Neuronal stem cell (in vitro differentiated cells): ENCODE data around the gene GPC1.

Experiments used
- DNase-seq: peaks from one replicate; pipeline ENCODE4 v3.0.0-alpha.2; 2013; ENCODE audit warnings: low spot score
- H2AFZ ChIP-seq: one replicate; pipeline ENCODE4 v1.6.1; 2013; ENCODE audit warnings: mild to moderate bottlenecking, low read length, inconsistent platforms
- H2AK5ac ChIP-seq: 2 replicates; pipeline ENCODE4 v1.6.1; 2013; ENCODE audit warnings: low read depth, mild to moderate bottlenecking, inconsistent platforms, low read length, moderate library complexity, mixed read lengths
- H2BK120ac ChIP-seq: 2 replicates; pipeline ENCODE4 v1.6.1; 2013; ENCODE audit warnings: low read depth, mild to moderate bottlenecking, inconsistent platforms, low read length, moderate library complexity, mixed read lengths
- H2BK12ac ChIP-seq: one replicate; pipeline ENCODE4 v1.6.1; 2013; ENCODE audit warnings: low read length, inconsistent platforms
- H2BK15ac ChIP-seq: 2 replicates; pipeline ENCODE4 v1.6.1; 2013; ENCODE audit warnings: mild to moderate bottlenecking, low read length, inconsistent platforms, mixed read lengths
- H2BK5ac ChIP-seq: one replicate; pipeline ENCODE4 v1.6.1; 2013; ENCODE audit warnings: inconsistent platforms, mild to moderate bottlenecking, low read length, moderate library complexity
- H3K14ac ChIP-seq: one replicate; pipeline ENCODE4 v1.6.1; 2013; ENCODE audit warnings: low read length, inconsistent platforms
- H3K18ac ChIP-seq: 2 replicates; pipeline ENCODE4 v1.6.1; 2013; ENCODE audit warnings: low read length, inconsistent platforms
- H3K23ac ChIP-seq: 2 replicates; pipeline ENCODE4 v1.6.1; 2013; ENCODE audit warnings: low read depth, mild to moderate bottlenecking, mixed read lengths, low read length, inconsistent platforms; ENCODE audit not compliant: poor library complexity
- H3K27ac ChIP-seq: replicated peaks from 3 replicates; pipeline ENCODE4 v1.5.1; 2013; ENCODE audit warnings: low read length, inconsistent platforms
- H3K27me3 ChIP-seq, 3 experiments: 2 replicates each; pipeline ENCODE4 v1.6.1; 2013; ENCODE audit warnings: low read length in 3 of 3, mild to moderate bottlenecking in 2 of 3, inconsistent platforms in 1 of 3, low read depth in 1 of 3, mixed read lengths in 1 of 3, moderate library complexity in 1 of 3; ENCODE audit not compliant: control insufficient read depth in 3 of 3, insufficient read depth in 3 of 3
- H3K36me3 ChIP-seq, 2 donors: replicated peaks in 1 of 2; 2 replicates each; pipeline ENCODE4 v1.6.1; 2013; ENCODE audit warnings: low read length in 2 of 2; ENCODE audit not compliant: control insufficient read depth in 2 of 2, insufficient read depth in 2 of 2
- H3K4ac ChIP-seq: 2 replicates; pipeline ENCODE4 v1.6.1; 2013; ENCODE audit warnings: inconsistent platforms, mild to moderate bottlenecking, low read length, moderate library complexity
- H3K4me1 ChIP-seq, 2 donors: 1 replicate in 1 of 2; 2 replicates in 1 of 2; pipeline ENCODE4 v1.6.1; 2013; ENCODE audit warnings: low read length in 2 of 2, low read depth in 1 of 2; ENCODE audit not compliant: control insufficient read depth in 2 of 2, insufficient read depth in 1 of 2
- H3K4me2 ChIP-seq: one replicate; pipeline ENCODE4 v1.6.1; 2013; ENCODE audit warnings: mild to moderate bottlenecking, low read length, inconsistent platforms; ENCODE audit not compliant: insufficient read depth, poor library complexity, severe bottlenecking
- H3K4me3 ChIP-seq, 2 donors: 2 replicates each; pipeline ENCODE4 v1.5.1; 2013; ENCODE audit warnings: low read length in 2 of 2, mild to moderate bottlenecking in 2 of 2, inconsistent platforms in 1 of 2, moderate library complexity in 1 of 2
- H3K79me1 ChIP-seq: one replicate; pipeline ENCODE4 v1.6.1; 2013; ENCODE audit warnings: low read depth, mild to moderate bottlenecking, inconsistent platforms, low read length, moderate library complexity
- H3K9ac ChIP-seq: one replicate; pipeline ENCODE4 v1.6.1; 2013; ENCODE audit warnings: mild to moderate bottlenecking, low read depth, low read length, inconsistent platforms; ENCODE audit not compliant: poor library complexity
- H3K9me3 ChIP-seq, 2 donors: replicated peaks in 1 of 2; 2 replicates each; pipeline versions ENCODE3 to v1.6.1; 2013; ENCODE audit warnings: low read length in 2 of 2, mild to moderate bottlenecking in 2 of 2, inconsistent platforms in 1 of 2, low read depth in 1 of 2, mixed read lengths in 1 of 2, moderate library complexity in 1 of 2; ENCODE audit not compliant: control insufficient read depth in 2 of 2, insufficient read depth in 1 of 2
- H4K8ac ChIP-seq: one replicate; pipeline ENCODE4 v1.6.1; 2013; ENCODE audit warnings: low read depth, mild to moderate bottlenecking, inconsistent platforms, low read length, moderate library complexity
- H4K91ac ChIP-seq: one replicate; pipeline ENCODE4 v1.6.1; 2013; ENCODE audit warnings: low read length, low read depth, mild to moderate bottlenecking, inconsistent platforms; ENCODE audit not compliant: poor library complexity
- WGBS, 2 donors: extraction: QIAGEN DNeasy Blood & Tissue Kit; methylation state at CpG; one replicate each; pipeline ENCODE4 v1.1.7; 2013; ENCODE audit warnings: missing lambda C conversion rate in 2 of 2, mixed read lengths in 1 of 2; ENCODE audit not compliant: insufficient read length in 2 of 2, insufficient replicate concordance in 1 of 2; ENCODE audit errors: extremely low coverage in 2 of 2; 5-methylcytosine and 5-hydroxymethylcytosine counted together

GPC1 gene

DNA sequence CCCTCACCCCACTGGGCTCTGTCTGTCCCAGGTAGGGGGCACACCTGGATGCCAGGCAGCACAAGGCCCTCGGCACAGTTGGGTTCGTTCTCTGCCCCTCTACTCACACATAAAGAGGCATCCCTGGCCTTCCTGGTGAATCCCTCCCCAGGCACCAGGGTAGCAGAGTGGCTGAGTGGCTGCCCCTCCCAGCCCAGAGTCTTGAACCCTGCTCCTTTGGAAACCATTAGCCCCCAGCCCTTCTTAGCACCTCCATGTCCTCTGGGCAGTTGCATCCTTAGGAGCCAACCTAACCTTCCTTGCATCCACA, 2.0 kb downstream of the GPC1 start:
- H2BK12ac ChIP-seq: peak overlapping the region; percentile 59
- H3K27me3 ChIP-seq: peaks cover 0 to 6% (median 4%) of the 10 kb centered on the region in 3 experiments
- peak overlapping the region; percentile 26 for H3K9ac ChIP-seq

DNA sequence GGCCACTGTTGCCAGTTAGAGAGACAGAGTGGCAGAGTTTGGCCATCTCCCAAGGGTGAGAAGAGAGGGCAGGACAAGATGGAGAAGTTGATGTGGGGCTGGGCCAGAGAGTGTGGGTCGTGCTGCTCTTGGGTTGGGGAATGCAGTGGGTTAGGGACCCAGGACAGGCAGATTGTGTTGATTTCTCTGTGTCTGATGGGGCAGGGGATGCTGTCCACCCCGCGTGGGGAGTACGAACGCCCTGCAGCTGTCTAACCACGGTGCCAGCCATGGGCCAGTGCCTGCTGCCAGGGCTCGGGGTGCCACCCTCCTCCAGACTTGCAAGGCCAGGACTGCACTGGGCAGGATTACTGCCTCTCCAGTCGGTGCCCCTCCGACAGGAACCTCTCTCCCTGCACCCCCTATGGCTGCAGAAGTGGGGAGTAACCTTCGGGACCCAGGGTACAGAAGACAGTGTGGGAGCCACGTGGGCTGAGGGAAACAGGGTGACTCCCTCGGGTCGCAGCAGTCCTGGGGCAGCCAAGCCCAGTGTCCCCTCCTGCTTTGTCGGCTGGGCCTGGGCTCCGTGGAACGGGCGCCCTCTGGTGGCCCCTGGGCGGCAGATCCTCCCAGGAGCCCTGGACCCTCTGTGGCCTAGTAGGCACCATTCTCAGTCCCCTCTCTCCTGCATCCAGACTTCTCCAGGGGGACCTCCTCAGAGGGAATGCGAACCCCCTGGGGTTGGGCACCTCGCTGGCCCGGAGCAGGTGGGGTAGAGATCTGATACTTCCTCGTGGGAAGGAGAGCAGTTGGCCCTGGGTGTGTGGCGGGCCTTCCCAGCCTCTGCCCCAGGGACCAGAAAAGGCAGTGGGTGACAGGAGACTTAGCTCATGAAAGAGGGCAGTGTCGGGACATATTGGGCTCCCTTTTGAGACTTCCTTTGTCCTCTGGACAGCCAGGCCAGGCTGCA, 2.7 kb downstream of the GPC1 start:
- peaks cover 0 to 2% of the 10 kb centered on the region in 2 donors for H3K9me3 ChIP-seq
- no peak overlapping the region for H2BK120ac ChIP-seq
- no peak overlapping the region for H3K27ac ChIP-seq
- no CpG with 5 or more reads among the region's 24 CpGs for WGBS, 2 donors
- peaks cover 11% of the 10 kb centered on the region in 2 donors for H3K36me3 ChIP-seq
- no peak overlapping the region for H4K91ac ChIP-seq
- peak; percentile 71 for DNase-seq
- peaks cover 49% of the 10 kb centered on the region for H3K79me1 ChIP-seq
- no peak overlapping the region for H4K8ac ChIP-seq
- peak overlapping the region; percentile 87 for H2BK5ac ChIP-seq
- H3K4me1 ChIP-seq: peaks cover 23 to 24% of the 10 kb centered on the region in 2 donors
- H3K27me3 ChIP-seq: peaks cover 0 to 6% (median 4%) of the 10 kb centered on the region in 3 experiments
- H2AFZ ChIP-seq: no peak overlapping the region
- H2BK15ac ChIP-seq: peak overlapping the region; percentile 52
- H3K4ac ChIP-seq: no peak overlapping the region
- H3K14ac ChIP-seq: no peak overlapping the region
- peak overlapping the region; percentile 54 for H2AK5ac ChIP-seq
- peak overlapping the region; percentile 75 for H3K23ac ChIP-seq
- peak overlapping the region; percentile 63 for H3K9ac ChIP-seq
- H3K4me3 ChIP-seq: peak overlapping the region; percentile 18 to 50
- H2BK12ac ChIP-seq: peak overlapping the region; percentile 59
- H3K18ac ChIP-seq: peak overlapping the region; percentile 73
- H3K4me2 ChIP-seq: peak overlapping the region; percentile 19

More for the DNA sequence above, 2.0 kb downstream of the GPC1 start:
- Histone ChIP-seq H3K4me3 (peak overlapping the region; percentile 18 to 50), H3K4ac (no peak overlapping the region), H3K18ac (no peak overlapping the region), H3K23ac (peak overlapping the region; percentile 56), H3K27ac (no peak overlapping the region), H4K91ac (no peak overlapping the region), H3K9me3 (peaks cover 0 to 2% of the 10 kb centered on the region in 2 donors), H3K14ac (no peak overlapping the region), H3K36me3 (peaks cover 10 to 11% of the 10 kb centered on the region in 2 donors), H2BK5ac (peak overlapping the region; percentile 19), H2AFZ (no peak overlapping the region), H3K79me1 (peaks cover 45% of the 10 kb centered on the region), H2BK15ac (peak overlapping the region; percentile 52), H3K4me1 (peaks cover 23 to 24% of the 10 kb centered on the region in 2 donors), H4K8ac (no peak overlapping the region), H2AK5ac (peak overlapping the region; percentile 54), H2BK120ac (no peak overlapping the region), H3K4me2 (no peak overlapping the region)
- no peak for DNase-seq
- no CpG with 5 or more reads among the region's 2 CpGs for WGBS, 2 donors

DNA sequence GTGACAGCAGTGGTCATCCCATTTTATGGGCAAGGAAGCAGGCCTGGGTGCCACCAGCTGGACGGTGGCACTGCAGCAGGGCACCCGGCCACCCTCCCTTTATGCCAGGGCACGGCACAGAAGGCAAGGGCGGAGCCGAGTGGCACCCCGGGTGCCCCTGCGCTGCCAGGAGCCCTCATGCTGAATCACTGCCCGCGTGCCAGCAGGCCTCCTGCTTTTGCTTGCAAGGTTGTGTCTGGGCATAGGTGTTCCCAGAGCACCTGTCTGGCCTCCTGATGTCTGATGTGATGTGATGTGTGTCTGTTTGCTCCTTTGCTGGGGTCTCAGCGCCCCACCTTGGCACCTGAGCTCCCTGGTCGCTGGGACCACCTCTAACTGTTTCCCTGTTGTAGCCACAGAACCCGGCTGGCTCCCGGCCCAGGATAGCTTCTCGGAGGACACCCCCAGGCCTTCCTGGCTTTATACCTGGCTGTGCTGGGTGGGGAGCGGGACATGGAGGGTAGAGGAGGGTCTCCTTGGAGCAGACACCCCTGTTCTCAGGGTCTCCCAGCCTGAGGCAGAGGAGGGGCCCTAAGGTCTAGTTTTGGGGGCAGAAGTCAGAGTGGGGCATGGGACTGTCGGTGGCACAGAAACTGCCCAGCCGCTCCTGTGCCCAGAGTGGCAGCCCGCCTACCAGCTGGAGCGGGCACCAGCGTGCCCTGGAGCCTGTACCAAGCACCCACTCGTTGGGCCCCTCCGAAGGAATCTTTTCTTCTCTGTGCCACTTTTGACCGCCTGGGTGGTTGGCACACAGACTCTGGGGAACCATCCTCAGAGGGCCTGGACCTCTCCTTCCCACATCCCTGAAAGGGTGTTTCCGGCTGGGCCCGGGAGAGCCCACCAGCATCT, 3.6 kb downstream of the GPC1 start:
- no peak overlapping the region for H4K8ac ChIP-seq
- H3K23ac ChIP-seq: peak overlapping the region; percentile 75
- no CpG with 5 or more reads among the region's 25 CpGs for WGBS, 2 donors
- no peak for DNase-seq
- no peak overlapping the region for H3K14ac ChIP-seq
- H3K9ac ChIP-seq: peak overlapping the region; percentile 63
- no peak overlapping the region for H3K18ac ChIP-seq
- H2BK12ac ChIP-seq: no peak overlapping the region
- H2AK5ac ChIP-seq: peak overlapping the region; percentile 24
- H3K4me1 ChIP-seq: peaks cover 20 to 24% of the 10 kb centered on the region in 2 donors
- peaks cover 0 to 6% (median 0%) of the 10 kb centered on the region in 3 experiments for H3K27me3 ChIP-seq
- peaks cover 11 to 12% of the 10 kb centered on the region in 2 donors for H3K36me3 ChIP-seq
- H3K4ac ChIP-seq: no peak overlapping the region
- H2BK5ac ChIP-seq: peak overlapping the region; percentile 87
- H3K4me2 ChIP-seq: no peak overlapping the region
- no peak overlapping the region for H2AFZ ChIP-seq
- no peak overlapping the region for H4K91ac ChIP-seq
- no peak overlapping the region for H3K27ac ChIP-seq
- peak overlapping the region; percentile 31 for H2BK120ac ChIP-seq
- no peak overlapping the region for H3K4me3 ChIP-seq
- peaks cover 53% of the 10 kb centered on the region for H3K79me1 ChIP-seq
- no peak overlapping the region for H2BK15ac ChIP-seq
- H3K9me3 ChIP-seq: peaks cover 0 to 2% of the 10 kb centered on the region in 2 donors
